SIG-M5 treated with dmso at 0.1 percent for 504 hours (cell line): ENCODE measurements around the gene NDC1.
"Not testable (repeated sequence)": the region's sequence is repeated elsewhere in the genome, so short reads cannot be mapped to it uniquely, and the experiment has no call there.

Experiments
- DNase-seq: peaks from one replicate; lab custom pipeline; 2025; ENCODE audit not compliant: unreplicated experiment; lab: John Stamatoyannopoulos, UW

Gene NDC1

DNA sequence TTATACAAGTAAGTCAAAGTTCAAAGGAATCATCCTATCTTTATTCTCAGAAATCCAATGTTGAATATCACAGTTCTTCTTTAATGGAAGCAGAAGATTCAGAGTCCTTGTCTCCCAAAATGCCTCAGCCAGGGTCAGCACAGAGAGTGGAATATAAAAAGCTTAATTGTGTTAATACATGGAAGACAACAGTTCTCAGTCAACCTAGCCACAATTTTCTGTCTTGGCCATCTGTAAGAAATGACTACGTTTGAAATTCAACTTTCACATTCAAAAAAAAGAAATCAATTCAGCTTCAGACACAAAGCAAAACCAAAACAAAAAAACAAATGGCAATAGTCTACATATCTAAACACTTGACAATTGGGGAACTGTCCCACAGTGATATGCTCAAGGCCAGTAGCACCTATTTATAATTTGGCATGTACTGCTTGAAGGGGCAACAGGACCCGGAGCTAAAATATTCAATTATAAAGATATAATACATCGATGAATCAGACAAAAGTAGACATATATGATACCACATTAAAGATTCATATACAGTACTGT, 71.8 kb downstream of the NDC1 start:
- no peak for DNase-seq

DNA sequence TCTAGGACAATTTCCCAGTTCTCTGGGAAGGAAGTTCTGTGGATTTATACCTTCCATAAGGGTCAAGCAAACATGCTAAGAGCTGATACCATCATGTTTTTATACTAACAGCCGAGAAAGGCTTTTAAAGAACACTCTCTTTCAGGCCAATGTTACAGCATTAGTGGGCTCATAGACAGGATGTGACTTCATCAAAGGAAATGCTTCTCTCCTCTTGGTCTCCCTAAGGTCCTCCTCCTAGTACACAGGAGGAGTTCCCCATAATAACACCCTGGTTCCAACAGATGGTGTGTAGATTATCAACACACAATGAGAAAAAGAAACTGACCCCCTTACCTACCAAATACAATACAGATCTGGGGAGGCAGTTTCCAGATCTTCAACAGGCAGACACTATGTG, 72.4 kb downstream of the NDC1 start:
- DNase-seq: no peak

DNA sequence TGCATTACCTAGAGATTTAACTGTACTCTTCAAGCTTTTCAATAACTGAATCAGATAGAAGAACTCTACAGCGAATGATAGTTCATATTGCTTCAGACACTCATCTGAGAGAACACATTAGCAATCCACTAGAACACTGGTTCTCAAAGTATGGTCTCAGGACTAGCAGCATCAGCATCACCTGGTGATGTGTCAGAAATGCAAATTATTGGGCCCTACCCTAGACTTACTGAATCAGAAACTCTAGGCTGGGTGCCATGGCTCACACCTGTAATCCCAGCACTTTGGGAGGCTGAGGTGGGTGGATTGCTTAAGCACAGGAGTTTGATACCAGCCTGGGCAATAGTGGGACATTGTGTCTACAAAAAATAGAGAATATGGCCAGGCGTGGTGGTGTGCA, 74.2 kb downstream of the NDC1 start:
- DNase-seq: no peak

DNA sequence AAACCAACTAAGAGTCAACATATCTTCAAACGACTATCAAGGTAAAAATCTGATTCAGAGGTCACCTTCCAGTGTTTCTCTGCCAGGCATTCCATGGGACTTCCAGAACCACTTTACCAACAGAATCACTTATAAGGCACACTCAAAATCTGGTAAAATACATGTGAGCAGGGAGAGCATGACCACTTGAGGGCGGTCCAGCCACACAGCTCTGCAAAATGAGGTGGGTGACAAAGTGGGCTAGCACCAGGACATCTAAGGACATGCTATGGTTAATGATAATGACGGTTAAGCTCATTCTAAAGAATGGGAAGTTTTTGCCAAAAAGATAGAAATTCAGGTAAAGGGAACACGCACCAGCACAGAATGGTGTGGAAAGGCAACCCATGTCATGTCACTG, 74.6 kb downstream of the NDC1 start:
- DNase-seq: no peak

DNA sequence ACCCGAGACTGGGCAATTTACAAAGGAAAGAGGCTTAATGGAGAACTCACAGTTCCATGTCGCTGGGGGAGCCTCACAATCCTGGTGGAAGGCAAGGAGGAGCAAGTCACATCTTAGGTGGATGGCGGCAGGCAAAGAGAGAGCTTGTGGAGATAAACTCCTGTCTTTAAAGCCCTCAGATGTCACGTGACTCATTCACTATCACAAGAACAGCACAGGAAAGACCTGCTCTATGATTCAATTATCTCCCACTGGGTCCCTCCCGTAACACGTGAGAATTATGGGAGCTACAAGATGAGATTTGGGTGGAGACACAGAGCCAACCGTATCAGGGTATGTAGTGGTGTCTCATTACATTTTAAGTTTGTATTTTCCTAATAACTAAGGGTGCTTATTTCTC, 77.6 kb downstream of the NDC1 start:
- not testable (repeated sequence) for DNase-seq

DNA sequence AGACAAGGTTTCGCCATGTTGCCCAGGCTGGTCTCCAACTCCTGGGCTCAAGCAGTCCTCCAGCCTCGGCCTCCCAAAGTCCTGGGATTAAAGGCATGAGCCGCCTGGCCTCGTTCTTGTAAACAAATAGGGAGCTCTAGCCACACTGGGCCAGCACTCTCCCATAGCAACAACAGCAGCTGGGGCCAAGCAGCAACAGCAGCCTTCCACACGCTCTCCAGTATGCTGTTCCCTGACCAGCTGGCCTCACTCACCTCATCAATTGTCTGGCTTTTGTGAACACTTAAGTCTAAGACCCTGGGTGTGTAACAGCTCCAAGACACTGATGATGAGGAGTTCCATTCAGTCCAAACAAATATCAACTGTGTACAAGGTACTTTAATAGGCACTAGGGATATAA, 82.2 kb downstream of the NDC1 start:
- DNase-seq: no peak

DNA sequence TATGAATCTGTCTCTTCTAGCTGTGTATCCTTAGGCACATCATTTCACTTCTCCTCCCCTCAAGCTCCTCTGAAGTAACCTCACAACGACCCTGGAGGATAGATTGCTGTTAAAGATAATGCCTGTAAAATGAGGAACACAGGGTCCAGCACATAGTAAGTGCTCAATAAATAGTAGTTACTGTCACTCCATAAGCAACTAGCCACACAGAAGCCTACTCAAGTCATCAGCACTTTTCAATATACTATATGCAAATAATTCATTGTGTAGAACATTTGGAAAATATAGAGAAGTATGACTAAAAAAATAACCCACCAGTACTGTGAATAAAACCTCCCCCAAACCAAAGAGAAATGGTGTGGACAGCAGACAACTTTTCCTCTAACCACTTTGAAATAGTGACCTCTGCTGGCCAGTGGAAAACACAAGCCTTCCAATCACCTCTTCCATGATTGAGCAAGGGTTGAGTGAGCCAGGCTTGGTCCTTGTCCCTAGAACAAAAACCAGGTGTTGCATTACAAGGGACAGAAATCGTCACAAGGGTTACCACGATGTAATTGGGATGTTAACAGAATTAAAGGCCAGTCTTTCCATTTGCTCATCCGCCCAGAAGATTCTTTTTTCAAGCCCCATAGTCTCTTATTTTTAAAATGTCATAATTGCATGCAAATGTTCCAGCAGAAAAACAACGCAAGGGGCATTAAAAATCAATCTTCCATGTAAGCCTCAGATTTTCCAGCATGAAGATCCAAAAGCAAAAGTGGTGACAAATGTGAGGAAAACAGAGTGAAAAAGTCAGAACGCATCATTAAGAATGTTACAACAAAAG, 83.4 kb downstream of the NDC1 start:
- peak; percentile 35 for DNase-seq

DNA sequence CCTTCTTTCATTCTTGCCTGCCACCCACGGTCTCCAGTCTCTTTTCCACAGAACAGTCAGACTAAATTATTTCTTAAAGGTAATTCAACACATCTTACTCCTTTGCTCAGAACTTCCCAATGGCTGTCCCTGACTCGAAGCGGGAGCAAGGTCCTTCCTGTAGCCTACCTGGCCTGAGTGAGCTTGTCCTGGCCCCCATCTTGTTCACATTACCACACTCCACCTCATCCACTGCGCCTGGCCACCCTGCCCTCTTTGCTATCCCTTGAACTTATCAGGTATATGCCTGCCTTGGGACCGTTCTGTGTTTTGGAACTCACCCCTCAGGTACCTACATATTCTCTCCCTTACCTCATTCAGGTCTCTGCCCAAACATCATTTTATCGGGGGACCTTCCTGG, 85.8 kb downstream of the NDC1 start:
- no peak for DNase-seq

DNA sequence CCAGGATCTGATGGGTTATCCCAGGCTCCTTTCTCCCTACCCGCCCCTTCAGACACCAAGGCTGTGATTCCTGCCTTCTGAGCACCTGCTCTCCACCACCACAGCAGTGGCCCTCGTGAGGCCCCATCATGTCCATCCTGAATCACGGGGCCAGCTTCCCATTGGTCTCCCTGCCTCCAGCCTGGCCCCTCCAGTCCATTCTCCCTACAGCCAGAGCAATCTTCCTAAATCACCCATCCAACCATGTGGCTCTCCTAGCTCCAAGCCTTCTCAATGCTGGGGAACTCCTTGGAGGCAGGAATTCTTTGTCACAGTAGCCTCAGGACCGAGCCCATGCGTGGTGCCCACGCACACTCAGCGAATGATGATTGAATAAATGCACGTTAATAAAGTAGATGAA, 90.3 kb downstream of the NDC1 start:
- DNase-seq: no peak

DNA sequence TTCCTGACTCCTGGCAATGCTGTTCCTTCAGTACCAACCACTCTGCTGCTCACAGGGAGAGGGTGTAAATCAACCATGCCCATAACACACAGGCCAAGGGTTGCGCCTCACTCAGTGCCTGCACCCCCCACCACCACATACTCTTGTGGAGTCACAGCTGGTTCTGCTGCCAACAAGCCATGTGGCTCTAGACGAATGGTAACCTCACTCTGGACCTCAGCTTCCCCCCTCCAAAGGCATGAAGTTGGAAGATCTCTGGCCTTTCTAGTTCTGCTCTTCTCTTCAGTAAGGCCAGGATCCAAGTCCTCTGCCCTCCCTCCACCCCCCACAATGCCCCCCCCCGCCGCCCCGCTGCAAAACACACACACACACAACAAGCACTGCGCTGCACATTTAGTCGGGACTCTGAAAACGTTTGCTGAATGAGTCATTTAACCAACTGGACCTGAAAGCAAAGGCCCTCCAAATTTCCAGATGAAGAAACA, 97.4 kb downstream of the NDC1 start:
- DNase-seq: no peak

DNA sequence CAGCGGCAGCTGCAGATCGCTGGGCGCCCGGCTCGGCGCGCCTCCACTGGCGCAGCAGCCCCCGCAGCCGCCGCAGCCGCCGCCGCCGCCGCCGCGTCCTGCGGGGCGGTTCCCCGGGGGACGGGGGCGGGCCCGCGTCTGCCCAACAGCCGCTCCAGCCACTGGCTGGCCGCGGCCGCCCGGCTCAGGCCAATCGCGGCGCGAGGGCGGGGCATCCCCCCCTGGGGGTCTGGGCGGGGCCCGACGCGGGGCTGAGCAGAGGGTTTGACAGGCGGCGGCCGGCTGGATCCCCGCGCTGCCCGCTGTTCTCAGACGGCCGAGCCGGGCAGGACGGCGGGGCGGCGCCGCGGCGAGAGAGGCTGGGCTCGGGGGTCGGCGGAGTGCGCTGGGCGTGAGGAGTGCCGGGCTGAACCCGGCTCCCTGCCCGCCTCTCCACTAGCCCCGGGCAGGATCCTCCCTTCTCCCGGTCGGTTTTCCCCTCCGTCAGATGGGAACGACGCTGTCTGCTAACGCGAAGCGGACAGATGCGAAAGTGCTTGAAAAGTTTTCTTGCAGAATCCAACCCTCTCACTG, 98.9 kb downstream of the NDC1 start, which contains the start of gene GLIS1:
GLIS1 (minus strand) TSS at position 56 of the 573 bp plus-strand sequence. CDS start 1,100 bp downstream, outside the sequence.
- DNase-seq: peak; percentile 44

DNA sequence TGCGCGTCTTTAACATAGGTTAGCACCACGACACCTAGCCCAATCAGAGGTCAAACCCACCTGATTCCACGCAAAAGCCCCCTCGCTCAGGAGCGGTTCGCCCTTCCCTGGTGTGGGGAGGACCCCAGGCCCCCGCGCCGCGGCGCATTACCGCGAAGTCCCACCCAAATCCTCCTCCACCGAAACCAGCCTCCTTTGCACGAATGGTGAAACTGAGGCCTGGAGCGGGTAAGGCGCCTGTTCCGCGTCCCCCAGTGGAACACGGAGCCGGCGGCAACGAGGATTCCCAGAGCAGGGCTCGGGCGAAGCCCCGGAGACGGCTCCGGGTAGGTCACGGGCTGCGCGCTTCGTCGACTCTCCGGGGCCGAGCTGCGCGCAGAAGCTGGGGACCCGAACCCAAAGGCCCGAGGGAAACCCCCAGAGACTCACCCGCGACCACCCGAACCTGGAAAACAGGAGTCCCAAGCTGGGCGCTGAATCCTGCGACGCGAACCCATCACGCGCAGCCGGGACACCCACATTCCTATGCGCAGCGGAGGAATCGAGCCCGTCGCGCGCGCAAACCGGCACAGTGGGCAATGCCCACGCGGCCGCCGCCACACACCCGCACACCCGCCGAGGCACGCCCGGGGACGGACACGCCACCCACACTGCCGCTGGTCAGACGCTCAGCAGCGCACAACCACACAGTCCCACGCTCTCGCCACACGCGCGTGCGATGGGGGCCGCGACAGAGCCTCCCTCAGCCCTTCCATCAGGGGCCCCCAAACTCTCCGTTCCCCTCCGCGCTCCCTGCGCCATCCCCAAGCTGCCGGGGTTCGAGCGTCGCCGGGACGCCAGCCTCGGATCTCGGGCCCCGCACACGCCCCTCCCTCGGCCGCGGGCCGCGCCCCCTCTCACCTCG, 99.6 kb downstream of the NDC1 start:
- no peak for DNase-seq

DNA sequence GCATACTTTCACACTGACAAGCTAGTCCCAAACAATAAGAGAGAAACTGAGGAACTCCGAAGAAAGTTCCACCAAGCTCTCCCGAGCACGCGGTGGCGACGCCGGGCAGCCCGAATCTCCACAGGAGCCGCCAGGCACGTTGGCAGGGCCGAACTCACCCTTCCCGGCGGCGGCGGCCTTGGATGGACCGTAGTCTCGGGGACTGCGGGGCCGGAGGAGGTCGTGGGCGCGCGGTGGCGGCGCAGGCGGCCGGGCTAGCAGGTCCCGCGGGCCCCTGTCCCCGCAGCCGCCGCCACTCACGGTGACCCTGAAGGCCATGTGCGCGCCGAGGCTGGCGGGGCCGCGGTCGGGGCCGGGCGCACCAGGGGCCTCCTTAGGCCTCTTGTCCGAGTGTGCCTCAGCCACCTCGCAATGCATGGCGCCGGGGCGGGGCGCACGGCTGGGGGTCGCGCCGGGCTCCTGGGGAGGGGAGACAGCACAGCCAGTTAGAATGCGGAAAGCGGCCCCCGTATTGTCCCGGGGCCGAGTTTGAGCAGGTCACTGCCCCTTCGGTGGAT, 100.4 kb downstream of the NDC1 start:
- DNase-seq: no peak

DNA sequence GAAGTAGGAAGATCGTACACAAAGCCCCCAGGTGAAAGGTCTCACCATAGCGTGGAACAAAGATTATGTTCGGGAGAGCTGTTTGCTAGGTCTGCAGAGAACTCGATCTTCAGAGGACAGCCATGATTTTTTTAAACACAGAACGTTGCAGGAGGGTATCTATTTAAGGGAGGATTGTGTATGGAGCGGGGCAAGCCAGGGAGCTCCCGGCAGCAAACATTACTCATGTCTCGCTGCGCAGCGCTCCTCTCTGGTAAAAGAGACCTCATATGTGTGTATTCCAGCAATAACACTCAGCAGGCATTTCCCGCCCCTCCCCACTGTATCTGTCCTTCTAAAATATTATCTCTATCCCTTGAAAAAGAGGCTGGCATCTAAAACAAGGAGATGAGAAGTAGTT, 101.8 kb downstream of the NDC1 start:
- no peak for DNase-seq

DNA sequence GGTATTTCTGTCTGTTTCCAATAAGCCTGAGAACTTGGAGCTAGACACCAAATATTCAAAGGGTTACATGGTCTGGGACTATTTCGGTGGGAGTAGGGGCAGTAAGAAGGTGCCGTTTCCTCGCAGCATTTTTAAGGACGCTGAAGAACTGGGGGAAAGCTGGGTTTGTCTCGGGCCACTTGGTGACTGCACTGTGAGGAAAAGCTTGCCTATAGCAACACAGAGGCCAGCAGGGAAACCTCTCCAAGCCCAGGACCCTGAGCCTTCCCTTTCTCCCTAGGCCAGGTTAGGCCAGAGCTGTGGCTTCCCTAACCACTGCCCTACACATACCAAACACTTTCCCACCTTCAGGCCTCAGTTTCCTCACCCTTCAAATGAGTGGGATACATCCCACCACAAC, 102.4 kb downstream of the NDC1 start:
- DNase-seq: no peak

DNA sequence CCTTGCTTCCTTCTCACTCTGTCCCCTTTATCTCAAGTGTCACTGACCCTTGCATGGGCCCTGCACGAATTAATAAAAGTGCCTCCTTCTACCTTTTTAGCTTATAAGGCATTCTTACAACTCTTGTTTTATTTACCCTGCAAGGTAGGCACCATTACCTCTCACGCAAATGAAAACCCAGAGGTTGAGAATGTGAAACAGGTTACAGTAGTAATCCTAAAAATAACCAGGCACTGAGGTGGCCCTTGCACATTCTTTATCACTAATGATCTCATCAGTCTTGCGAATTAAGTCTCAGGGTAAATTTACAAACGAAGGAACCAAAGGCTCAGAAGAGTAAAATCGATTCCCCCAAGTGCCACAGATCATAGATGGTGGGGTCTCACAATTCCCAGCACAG, 102.8 kb downstream of the NDC1 start:
- no peak for DNase-seq

DNA sequence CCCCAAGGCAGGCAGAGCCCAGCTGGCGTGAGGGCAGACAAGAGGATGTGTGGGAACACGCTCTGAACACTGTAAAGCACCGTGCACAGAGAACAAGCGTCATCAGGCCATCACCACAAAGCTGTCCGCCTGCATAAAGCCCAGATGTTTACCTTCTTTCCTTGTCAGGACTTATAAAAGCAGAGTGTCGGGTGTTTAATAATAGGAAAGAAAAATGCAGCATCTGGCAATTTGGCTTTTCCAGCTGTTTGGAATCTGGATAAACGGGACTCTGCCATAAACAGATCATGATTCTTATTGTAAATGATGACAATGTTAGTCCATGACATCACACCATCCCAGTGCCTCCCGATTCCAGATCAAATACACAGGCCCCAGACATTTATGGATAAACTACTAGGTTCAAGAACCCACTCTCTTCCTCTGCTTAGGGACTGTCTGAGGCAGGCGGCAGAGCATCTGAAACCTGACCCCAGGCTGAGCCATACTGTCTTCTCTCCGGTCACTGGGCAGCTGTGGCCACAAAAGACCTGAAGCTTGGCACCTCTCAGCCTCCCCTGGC, 103.4 kb downstream of the NDC1 start:
- DNase-seq: no peak

DNA sequence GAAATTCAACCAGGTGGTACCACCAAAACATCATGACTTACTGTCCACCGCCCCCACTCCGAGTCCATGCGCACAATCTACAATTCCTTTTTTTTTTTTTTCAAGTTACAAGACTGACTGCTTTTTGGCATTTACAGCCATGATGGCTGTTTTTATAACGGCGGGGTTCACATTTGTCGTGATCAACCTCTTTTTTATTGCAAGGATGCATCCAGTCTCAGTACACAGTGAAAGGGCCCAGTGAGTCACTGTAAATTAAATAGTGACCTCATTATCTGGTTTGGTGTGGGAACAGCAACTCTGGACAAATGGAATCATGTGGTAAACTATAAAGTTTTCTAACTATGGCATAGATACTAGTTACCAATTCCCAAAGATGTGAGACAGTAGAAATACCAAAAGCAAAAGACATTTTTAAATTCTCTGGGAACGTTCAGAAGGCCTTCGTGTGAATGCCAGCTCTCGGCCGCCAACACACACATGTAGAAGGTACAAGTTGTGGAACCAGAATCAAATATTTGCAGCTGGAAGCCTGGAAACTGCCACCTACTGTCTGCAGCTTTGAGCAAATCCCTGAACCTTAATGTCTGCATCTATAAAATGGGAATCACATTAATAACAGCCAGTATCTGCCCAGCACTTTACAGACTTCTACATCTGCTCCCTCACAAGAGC, 104.0 kb downstream of the NDC1 start:
- DNase-seq: no peak

DNA sequence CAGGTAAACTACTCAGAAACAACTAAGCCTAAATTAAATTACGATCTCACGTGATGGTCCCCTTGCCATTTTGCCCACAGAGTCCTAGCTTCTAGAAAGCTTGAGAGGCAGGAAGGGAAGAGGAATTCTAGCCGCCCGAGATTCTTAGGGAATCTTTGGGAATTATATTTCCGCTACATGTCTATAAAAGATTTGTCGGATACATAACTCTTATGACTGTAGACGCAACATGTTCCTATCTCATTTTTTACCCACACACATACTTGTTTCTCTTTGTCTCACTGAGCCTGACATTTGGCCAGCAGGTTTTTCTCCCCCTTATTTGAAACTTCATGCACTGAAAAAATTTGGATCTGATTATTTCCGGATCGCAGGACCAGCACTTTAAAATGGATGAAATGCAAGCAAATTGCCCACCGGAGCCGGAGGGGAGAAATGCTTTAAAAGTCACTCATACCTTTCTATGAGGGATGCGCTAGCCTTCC, 104.6 kb downstream of the NDC1 start:
- DNase-seq: no peak

DNA sequence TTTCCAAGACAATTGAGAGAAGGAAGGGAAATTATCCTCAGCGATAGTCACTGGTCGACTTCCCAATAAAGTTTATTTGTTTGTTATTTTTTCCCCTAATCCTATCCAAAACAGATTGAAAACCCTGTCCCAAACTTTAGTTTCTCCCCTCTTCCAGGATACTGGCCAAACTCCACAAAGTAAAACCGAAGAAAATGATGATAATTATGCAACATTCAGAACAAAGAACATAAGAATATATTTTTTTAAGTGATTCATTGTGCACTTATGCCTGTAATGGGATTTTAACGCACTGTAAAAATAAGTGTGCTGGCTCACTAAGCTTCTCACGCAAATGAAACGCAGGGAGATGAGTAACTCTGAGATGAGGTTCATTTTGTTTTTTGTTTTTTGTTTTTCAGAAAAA, 105.2 kb downstream of the NDC1 start:
- DNase-seq: no peak
